HG03575 (cell line): ENCODE data around the gene ZNF471.

Source experiments
- ATAC-seq: cut with Tn5 transposase; IDR thresholded peaks from one replicate; pipeline ENCODE4 v1.9.1; 2021; ENCODE audit not compliant: unreplicated experiment, insufficient number of reproducible peaks, low FRiP score; ENCODE audit errors: extremely low read depth

ZNF471 gene

DNA sequence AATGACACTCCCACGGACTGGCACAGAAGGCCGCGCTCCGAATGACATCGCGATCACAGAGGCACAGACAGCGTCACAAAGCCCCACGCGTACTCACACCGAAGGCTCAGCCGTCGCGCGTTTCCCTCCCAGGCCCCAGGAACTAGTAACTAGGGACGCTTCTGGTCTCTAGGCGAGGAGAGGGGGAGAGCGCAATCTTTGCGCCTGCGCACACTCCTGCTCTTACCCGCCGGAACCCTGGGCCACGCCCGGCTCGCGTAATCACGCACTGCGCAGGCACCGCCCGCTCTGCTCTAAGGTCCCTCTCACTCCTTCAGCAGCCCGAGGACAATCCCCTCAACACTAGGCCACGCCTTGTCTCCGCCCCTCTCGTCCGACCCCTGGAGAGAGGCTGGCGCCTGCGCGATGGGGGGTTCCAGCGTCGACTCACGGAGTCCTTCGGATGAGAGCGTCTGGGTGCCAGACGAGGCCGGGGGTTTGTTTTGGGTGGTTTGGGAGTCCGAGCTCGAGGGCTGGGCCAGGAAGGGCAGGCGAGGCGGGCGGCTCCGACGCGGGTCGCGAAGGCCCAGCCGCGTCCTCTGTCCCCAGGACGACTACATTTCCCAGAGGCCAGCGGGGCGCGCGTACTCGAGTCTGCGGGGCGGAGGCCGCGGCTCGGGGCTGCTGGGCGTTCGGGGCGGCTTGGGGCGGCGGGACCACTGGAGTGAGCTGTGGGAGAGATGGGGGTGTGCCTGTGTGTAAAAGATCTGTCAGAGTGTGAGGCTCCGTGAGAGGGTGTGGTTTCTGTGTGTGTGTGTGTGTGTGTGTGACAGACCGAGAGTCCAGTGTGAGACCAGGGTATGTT, at the start of gene ZNF471:
Gene ZNF471 (plus strand): TSS at position 410 of the 844 bp plus-strand sequence. CDS start 3,717 bp downstream, outside the sequence.
- no peak for ATAC-seq

DNA sequence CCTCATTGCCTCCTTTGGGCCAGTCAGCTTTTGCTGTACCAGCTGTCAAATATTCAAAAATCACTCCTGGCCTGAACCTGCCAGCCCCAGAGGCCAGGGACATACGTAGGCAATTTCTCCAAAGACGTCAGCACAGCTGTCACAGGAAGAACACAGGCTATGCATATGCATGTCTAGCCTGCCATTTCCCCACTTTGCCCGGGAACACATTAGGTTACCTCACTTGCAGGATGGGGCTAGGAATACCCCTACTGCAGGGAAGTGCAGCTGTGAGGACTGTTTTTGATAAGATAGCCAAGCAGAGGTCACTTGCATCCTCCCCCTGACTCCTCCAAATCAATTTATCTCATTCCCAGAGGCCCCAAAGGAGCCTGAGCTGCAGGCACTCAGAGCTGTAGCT, 33.3 kb upstream of the ZNF471 start:
- ATAC-seq: no peak

DNA sequence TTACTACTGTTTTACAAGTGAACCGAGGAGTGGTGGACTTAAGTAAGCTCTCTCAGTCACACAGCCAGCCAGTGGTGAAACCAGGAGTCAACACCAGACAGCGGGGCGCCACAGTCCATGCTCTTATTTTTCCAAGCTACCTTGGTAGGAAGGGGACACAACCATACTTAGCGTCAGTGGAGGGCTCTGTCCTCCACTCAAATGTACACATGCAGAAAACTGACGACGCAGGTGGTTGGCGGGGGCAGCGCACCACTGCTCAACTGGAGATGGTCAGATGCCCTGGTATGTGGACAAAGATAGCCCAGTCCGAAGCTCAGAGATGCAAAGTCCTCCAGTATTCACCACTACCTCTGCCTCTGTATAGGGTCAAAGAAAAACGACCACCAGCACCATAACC, 31.6 kb upstream of the ZNF471 start:
- ATAC-seq: no peak

DNA sequence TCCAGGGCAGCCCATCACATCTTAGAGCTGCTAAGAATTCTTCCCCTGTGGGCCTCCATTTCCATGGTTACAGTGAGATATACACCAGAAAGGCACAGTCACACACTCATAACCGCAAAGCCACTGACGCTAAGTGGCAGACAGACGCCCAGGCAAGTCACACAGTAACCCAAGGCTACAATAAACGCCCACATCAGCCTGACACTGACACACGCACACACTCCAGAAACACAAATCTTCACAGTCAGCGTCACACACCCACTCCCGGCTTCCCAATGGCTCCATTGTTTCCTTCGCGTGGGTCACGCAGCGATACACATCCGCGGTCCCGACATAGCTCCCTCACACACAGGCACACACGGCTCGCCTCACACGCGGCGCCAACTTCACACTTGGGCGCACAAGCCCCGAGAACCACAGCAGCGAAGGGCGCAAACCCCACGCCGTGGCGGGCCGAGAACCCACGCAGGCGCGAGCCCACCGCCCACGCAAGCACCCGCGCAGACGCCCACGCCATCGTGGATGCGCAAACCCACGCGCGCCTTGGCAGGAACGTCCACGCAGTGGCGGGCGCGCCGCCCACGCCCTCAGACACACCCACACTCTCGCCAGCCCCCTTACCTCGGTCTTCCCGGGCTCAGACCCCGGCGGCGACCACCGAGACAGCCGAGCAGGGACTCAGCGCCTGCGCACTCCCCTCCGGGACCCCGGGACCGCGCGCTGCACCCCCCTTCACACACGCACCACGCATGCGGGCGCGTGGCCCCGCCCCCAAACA, 30.8 kb upstream of the ZNF471 start, which contains the start of gene ZNF667:
Gene ZNF667 (minus strand): TSS at position 695 of the 778 bp plus-strand sequence. CDS start 14,975 bp downstream, outside the sequence.
- no peak for ATAC-seq

DNA sequence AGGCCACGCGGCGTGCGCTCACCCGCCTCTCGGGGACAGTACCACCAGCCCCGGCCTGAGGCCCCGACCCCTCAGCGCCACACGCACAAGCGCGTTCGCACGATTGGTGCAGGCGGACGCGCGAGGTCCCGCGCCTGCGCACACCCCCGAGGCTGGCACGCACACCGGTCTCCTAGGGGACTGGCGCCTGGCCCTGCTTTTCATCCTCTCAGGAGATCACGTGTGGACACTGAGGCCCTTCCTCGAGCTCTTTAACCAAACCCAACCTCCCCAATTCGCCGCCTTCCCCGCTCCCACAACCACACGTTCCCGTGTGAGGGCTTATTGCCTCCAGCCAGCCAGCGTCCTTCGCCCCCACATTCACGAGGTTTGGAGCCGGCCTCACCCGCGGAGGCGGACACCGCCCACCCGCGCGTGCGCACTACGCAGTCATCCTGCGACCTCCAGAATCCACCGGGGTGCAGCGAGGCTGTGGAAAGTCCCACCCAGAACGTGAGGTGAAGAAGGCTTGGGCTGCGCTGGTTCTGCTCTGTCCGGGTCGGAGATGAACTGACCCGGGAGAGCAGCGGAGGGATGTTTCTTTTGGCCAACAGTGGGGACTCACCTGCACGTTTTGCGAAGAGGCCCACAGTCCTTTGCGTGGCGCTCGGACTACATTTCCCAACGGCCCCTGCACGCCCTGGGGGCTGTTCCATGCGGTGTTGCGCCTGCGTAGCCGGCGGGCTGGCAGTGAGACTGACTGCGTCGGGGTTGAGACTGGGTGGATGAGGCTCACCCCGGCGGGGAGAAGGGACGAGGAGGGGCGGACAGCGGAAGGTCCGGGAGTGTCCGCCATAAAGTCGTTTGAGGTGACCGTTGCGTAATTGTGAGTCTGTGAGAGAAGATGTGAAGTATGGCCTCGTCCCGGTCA, 30.0 kb upstream of the ZNF471 start:
- ATAC-seq: no peak

DNA sequence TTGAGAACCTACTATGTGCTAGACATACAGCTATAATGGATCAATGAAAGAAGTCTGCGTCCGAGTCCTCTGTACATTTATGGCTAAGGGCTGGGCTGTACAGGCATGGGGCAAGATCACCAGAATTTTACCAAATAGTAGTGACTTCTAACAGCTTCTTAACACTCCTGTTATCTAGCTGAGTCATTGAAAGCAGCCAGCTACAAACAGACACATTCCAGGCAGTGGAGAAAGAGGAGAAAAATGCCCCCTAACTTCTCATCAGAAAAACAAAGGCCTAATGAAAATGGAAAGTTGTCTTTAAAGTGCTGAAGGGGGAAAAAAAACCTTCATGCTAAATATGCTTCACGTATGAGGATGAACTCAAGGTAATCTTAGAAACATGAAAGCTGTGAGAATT, 16.3 kb upstream of the ZNF471 start:
- ATAC-seq: no peak

DNA sequence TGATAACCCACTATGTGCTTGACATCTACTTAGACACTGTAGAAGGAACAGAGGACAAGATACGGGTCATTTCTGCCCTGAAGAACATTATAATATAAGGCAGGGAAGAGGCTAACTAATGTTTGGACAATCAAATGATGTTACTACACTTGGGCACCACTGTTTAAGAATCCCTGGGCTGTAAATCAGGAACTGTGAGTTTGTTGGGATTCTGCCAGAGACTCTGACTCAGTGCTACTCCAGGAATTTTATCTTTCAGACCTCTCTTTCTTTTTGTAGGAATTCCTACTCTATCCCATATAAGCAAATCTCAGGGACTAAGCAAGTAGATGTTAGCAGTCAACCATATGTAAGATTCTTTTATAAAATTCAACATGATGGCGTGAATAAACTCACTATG, 3.1 kb upstream of the ZNF471 start:
- ATAC-seq: no peak

DNA sequence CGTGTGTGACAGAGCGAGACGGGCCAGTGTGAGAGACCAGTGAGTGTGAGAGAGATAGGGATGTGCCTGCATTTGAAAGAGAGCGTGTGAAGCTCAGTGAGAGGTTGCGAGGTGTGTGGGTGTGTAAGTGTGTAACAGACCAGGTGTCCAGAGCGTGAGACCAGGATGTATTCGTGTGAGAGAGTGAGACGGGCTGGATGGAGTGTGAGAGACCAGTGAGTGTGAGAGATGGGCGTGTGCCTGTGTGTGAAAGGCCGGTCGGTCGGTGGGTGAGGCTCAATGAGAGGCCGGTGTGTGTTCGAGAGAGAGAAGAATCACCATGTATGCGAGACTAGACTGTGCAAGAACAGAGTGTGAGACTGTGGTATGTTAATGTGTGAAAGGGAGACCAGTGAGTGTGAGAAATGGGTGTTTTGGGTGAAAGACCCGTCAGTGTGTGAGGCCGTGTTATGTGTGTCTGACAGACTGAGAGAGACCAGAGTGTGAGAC, 679 bp downstream of the ZNF471 start:
- no peak for ATAC-seq

DNA sequence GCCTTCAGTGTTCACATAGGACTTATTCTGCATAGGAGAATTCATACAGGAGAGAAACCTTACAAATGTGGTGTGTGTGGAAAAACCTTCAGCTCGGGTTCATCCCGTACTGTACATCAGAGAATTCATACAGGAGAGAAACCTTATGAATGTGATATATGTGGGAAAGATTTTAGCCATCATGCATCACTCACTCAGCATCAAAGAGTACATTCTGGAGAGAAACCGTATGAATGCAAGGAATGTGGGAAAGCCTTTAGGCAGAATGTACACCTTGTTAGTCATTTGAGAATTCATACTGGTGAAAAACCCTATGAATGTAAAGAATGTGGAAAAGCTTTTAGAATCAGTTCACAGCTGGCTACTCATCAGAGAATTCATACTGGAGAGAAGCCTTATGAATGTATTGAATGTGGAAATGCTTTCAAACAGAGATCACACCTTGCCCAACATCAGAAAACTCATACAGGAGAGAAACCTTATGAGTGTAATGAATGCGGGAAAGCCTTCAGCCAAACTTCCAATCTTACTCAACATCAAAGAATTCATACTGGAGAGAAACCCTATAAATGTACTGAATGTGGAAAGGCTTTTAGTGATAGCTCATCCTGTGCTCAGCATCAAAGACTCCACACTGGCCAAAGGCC, 17.7 kb downstream of the ZNF471 start:
- ATAC-seq: no peak

DNA sequence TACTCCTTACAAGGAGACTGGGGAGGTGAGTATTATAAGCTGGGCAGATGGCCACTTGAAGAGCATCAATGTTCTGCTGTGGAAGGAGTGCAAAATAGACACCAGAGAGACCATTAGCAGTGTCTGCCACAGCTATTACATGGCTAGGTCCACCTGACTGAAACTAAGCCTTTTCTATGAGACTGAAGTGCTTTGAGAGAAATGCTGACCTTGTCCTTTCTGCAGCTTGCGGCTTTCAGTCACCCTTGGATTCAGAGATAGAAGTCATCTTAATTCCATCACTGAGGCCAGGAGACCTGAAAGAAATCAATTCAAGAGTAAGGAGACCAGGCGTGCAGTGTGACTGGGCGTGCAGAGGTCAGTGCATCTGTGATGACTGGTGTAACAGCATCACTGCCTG, 29.8 kb downstream of the ZNF471 start:
- ATAC-seq: no peak

DNA sequence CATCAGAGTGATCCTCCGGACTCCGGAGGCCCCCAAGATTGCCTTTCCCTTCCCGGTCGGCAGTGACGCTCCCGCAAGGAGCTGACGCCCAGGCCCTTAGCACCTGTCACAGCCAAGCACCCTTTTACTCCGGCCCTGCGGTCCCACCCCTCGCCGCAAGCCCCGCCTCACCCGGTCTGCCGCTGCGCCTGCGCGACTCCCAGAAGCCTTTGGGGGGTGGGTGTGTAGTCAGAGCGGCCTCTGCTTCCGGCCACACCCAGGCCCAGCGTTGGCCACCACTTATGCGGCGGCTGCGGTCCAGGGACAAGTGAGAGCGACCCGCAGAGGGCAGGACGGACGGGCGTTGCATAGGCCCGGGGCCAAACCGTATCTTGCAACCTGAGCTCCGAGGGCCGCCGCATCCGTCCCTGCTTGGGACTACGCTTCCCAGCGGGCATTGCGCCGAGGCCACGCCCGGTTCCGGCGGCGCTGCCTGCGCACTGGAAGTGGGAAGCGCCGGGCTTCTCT, 30.7 kb downstream of the ZNF471 start:
- ATAC-seq: no peak

DNA sequence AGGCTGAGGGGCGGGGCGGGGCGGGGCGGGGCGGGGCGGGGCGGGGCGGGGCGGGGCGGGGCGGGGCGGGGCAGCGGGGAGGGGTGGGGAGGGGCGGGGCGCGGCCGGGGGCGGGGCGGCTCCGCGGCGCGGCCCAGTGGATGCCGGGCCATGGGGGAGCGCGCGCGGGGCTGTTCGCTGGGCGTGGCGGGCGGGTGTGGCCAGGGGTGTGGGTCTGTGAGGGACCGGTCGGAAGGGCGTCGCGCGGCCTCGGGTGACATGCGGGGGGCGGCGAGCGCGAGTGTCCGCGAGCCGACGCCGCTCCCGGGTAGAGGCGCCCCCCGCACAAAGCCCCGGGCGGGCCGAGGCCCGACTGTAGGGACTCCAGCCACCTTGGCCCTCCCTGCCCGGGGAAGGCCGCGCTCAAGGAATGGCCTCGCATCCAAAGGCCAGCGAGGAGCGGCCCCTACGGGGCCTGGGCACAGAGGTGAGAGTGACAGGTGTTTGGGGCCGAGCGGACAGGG, 31.2 kb downstream of the ZNF471 start, which contains the start of gene ZFP28:
Gene ZFP28 (plus strand): TSS at position 188 of the 503 bp plus-strand sequence. CDS start 71 bp downstream, at position 259.
- ATAC-seq: no peak

DNA sequence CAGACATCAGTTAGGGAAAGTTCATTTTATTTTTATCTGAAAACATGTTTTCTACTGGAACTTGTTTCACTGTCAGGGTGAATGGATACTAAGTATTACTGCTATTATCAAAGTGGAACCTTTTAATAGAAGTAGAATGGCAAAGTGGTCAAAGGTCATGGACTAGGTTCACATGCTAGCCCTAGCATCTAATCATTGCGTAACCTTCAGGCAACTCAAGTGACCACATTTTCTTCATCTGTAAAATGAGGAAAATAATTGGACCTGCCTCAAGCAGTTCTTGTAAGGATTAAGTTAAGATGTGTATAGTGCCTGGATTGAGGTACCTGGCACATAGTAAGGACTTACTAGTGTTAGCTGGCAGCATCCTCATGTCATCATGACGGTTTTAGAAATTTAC, 36.1 kb downstream of the ZNF471 start:
- ATAC-seq: no peak

DNA sequence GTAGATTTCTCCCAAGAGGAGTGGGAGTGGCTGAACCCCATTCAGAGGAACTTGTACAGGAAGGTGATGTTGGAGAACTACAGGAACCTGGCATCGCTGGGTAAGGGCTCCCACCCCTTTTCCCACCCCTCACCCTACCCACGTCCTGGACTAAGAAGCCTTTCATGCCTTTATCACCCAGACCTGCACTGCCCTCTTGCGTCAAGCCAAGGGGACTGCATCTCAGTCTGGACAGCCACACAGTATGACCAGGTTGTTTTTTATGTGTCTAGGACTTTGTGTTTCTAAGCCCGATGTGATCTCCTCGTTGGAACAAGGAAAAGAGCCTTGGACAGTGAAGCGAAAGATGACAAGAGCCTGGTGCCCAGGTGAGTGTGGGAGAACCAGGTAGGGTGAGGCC, 39.9 kb downstream of the ZNF471 start:
- ATAC-seq: no peak

DNA sequence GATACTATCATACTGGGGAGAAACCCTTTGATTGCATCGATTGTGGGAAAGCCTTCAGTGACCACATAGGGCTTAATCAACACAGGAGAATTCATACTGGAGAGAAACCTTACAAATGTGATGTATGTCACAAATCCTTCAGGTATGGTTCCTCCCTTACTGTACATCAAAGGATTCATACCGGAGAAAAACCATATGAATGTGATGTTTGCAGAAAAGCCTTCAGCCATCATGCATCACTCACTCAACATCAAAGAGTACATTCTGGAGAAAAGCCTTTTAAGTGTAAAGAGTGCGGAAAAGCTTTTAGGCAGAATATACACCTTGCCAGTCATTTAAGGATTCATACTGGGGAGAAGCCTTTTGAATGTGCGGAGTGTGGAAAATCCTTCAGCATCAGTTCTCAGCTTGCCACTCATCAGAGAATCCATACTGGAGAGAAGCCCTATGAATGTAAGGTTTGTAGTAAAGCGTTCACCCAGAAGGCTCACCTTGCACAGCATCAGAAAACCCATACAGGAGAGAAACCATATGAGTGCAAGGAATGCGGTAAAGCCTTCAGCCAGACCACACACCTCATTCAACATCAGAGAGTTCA, 46.7 kb downstream of the ZNF471 start:
- no peak for ATAC-seq

DNA sequence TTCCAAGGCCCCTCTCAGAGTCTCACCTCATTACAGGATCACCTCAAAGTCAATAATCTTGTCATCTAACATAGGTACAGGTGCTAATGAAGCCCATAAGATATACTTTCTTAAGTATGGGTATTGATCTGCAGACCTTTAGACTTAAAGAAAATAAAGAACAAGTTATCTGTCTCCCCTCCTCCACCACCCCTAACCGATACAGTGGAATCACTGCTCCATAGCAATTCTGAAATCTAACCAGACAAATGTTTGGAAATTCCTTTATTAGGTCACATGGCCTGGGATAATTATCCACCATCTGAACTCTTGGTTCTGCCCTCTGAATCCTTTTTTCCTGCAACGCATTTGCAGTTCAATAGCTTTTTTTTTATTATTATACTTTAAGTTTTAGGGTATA, 55.1 kb downstream of the ZNF471 start:
- ATAC-seq: no peak

DNA sequence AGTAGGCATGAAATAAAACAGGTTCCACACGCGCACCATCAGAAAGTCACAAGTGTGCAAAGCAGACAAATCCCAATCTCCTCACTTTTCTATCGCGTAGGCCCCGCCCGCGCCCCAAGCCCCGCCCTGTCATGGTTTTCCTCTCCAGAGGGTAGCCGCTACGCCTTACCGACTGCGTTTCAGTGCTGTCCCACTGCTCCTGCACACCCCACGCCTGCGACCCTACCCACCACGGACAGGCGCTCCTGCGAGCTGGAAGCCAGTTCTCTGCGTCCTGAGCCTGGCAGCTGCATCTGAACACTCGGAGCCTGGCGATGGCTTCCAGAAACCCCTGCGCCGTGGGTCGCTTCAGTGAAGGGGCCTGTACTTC, 59.2 kb downstream of the ZNF471 start:
- ATAC-seq: no peak
